HG03439 (cell line): ENCODE measurements around the gene FOXF1.

ENCODE experiments used
- ATAC-seq: cut with Tn5 transposase; IDR thresholded peaks from one replicate; pipeline ENCODE4 v1.9.1; 2021; ENCODE audit warnings: mild to moderate bottlenecking, moderate library complexity; ENCODE audit not compliant: unreplicated experiment

The FOXF1 gene

GRCh38 chr16:86515777-86516622, 5.7 kb downstream of the FOXF1 start:
- no peak for ATAC-seq

GRCh38 chr16:86516623-86517003, 6.3 kb downstream of the FOXF1 start:
- no peak for ATAC-seq

GRCh38 chr16:86517033-86517432, 6.7 kb downstream of the FOXF1 start:
- ATAC-seq, result no peak

GRCh38 chr16:86517652-86518258, 7.4 kb downstream of the FOXF1 start:
- no peak for ATAC-seq

GRCh38 chr16:86519007-86519648, 8.8 kb downstream of the FOXF1 start:
- no peak for ATAC-seq

GRCh38 chr16:86519649-86520316, 9.5 kb downstream of the FOXF1 start:
- ATAC-seq, result no peak

GRCh38 chr16:86520317-86521210, 10.2 kb downstream of the FOXF1 start:
- no peak for ATAC-seq

- no peak for ATAC-seq
These were observed 11.2 kb downstream of the FOXF1 start for GRCh38 chr16:86521236-86522197.

- ATAC-seq, result no peak
These were observed 12.3 kb downstream of the FOXF1 start for GRCh38 chr16:86522634-86523033.

- no peak for ATAC-seq
These were observed 12.9 kb downstream of the FOXF1 start for GRCh38 chr16:86523166-86523740.

GRCh38 chr16:86524029-86524428, 13.7 kb downstream of the FOXF1 start:
- ATAC-seq, result no peak

- ATAC-seq, result no peak
These were observed 15.4 kb downstream of the FOXF1 start for GRCh38 chr16:86525696-86526095.

- no peak for ATAC-seq
These were observed 17.0 kb downstream of the FOXF1 start for GRCh38 chr16:86527366-86527765.

- no peak for ATAC-seq
These were observed 18.0 kb downstream of the FOXF1 start for GRCh38 chr16:86528061-86528929.

GRCh38 chr16:86529160-86529559, 18.8 kb downstream of the FOXF1 start:
- no peak for ATAC-seq

GRCh38 chr16:86530251-86531190, 20.2 kb downstream of the FOXF1 start:
- ATAC-seq, result no peak

GRCh38 chr16:86531191-86531545, 20.8 kb downstream of the FOXF1 start:
- no peak for ATAC-seq
